Measurements from ENCODE around the gene RUNX3.
"Not testable (repeated sequence)": the region's sequence is repeated elsewhere in the genome, so short reads cannot be mapped to it uniquely, and the experiment has no call there.

The RUNX3 gene

DNA sequence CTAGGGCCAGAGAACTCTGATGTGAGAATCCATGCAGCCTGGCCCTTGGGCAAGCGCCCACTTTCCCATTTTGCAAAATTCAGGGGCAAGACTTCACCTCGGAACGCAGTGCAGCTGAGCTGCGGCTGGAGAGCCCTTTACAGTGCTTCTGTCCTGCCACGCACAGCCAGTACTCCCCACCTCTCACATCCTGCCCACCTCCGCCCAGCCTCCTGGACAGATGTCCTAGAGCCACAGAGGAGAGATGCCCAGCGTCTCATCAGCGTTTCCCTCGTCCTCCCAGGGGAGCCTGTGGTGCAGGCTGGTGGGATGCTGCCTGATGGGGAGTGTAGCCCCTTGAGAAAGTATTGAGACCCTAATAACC lies 29.6 kb downstream of the RUNX3 start:
- no peak for DNase-seq

DNA sequence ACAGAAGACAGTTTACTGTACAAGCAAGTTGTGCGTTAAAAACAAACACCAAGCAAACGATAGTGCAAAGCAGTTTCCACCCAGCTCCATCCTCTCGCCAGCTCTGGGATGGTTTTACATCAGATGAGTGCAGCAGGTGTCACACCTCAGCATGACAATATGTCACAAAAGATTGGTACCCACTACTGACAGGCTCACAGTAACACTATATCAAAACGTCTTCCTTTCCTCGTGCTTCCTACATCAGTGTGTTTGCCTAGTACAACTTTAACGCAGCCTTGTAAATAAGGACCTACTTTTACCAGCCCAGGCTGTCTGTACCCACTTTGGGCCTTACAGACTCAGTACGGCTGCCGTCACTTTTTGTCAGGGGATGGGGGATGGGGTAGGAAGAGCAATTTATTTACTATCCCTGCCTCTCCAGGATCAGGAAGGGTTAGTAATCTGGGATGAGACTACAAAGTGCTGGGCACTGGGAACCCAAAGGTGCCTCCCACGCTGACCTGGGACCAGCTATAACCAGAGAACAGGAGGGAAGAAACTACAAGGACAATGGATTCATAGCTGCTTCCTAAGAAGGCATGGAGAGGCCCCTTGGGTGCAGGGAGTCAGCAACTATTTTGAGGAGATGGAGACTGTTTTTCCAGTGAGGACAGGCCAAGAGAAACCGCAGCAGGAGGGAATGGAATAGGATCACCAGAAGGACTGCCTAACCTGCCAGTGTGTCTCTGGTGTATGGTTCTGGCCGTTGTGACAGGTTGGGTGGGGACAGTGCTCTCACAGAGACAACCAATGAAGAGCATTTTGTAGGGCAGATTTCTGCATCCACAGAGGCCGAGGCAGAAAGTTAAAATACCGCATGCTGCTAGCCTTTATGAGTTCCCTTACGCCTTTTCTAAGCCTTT lies 30.2 kb downstream of the RUNX3 start:
- no peak for DNase-seq

GRCh38 chr1:24898909-24899439 lies 31.1 kb downstream of the RUNX3 start:
- no peak for DNase-seq

- peak; percentile 71 for DNase-seq
Measured at GRCh38 chr1:24898152-24898908, 31.7 kb downstream of the RUNX3 start.

GRCh38 chr1:24897263-24898151 lies 32.6 kb downstream of the RUNX3 start:
- no peak for DNase-seq

DNA sequence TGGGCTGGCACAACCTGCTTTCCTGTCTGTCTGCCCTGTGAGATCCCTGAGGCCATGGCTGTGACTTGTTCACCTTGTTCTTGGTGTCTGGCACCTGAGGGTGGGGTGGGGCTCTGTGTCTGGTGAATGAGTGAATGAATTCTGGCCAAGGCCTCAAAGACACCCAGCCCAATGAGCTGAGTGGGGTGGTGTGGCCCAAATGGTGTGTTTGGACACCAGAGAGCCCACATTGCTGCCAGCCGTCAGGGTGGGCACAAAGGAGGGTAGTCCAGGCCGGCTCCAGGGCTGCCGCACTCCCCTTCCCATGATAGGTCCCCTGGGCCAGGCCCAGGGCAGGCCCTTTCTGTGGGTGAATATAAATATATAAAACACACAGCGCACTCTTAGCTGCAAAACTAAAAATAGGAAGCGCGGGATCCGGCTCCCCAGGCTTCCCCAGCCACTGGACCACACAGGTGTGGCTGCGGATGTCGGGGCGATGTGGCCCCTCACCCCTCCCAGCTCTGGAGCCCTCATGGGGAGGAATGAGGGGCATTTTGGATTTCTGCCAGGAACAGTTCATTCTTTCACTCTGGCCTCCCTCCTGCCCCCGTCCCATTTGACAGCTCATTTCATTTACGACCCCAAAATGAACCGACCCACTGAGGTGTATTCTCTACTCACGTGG lies 33.3 kb downstream of the RUNX3 start:
- no peak for DNase-seq

DNA sequence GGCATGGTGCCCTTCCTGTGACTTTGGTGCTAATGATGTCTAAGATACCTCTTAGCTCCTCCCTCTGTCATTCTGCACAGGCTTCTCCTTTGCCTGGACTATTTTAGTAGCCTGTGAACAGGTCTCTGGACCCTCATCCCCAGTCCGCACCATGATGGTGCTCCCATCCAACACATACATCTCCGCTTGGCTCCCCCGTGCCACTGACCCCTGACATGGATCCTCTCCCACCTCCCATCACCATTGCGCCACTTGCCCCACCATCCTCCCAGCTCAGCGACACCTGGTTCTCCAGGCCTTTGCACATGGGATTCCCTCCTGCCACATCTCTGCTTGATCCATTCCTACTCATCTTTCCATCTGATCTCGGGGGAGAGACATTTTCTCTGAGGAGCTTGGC lies 33.9 kb downstream of the RUNX3 start:
- no peak for DNase-seq

DNA sequence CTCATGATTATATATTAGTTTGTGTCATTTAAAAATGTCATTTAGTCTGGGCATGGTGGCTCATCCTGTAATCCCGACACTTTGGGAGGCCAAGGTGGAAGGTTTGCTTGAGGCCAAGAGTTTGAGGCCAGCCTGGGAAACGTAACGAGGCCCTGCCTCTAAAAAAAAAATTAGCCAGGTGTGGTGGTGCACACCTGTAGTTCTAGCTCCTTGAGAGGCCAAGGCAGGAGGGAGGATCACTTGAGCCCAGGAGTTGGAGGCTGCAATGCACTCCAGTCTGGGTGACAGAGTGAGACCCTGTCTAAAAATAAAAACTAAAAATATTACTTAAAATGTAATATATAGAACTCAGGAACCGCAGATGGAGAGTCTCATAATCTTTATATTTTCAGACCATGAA lies 34.6 kb downstream of the RUNX3 start:
- DNase-seq: no peak

DNA sequence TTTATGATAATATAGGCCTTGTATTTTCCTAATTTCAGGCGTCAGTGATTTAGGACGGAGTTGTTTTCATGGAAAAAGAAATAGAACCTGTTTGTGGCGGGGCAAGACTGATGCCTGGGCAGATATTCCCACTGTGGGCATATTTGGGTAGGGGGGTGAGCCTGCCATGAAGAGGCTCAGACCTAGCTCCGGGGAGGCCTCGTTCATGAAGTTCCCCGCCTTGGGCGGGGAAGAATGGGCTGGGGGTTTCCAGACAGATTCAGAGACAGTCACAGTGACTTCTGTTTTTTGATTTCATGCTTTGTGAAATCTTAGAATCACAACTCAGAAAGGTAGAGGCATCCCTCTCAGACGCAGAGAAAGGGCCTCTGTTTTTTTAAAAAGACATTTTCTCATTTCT lies 36.1 kb downstream of the RUNX3 start:
- DNase-seq: no peak

DNA sequence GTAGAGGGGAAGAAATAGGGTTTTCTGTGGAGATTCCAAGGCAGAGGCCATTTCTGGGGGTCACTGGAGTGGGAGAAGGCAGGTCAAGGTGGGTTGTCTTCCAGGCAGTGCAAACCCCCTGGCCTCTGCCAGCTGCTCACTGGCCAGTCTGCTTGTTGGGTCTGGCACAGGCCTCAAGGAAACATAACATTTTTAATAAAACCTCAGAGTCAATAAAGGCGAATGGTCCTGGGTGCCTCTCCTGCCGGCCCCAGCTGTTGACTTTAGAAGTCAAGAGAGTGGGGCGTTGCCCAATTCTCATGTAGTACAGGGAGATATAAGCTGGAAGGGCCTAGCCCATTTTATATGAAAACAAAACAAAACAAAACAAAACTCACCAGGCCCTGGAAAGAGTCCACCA lies 36.6 kb downstream of the RUNX3 start:
- peak; percentile 36 for DNase-seq

- DNase-seq: no peak
Measured at GRCh38 chr1:24892188-24893153, 37.6 kb downstream of the RUNX3 start.

GRCh38 chr1:24891367-24891766 lies 38.7 kb downstream of the RUNX3 start:
- DNase-seq: not testable (repeated sequence)

GRCh38 chr1:24890887-24891286 lies 39.2 kb downstream of the RUNX3 start:
- DNase-seq: no peak

- no peak for DNase-seq
Measured at GRCh38 chr1:24888971-24889676, 41.0 kb downstream of the RUNX3 start.

GRCh38 chr1:24888061-24888970 lies 41.8 kb downstream of the RUNX3 start:
- DNase-seq: no peak

DNA sequence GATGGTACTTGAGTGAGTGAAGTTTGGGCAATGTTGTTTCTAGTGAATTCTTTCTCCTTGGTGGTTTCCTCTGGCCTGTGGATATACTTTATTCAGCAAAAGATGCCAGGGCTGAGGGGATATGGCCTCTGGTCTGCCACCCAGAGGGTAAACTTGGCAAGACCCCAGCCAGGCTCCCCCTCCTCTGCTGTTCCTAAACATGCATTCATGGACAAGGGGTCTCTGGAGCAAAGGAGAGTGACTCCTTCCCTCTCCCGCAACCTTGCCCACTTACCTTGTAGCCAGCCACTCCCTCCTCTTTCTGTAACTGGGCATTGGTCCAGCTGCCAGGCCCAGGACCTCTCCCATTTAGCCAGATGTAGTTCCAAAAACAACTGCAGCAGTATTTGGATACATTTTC lies 43.8 kb downstream of the RUNX3 start:
- DNase-seq: no peak

- no peak for DNase-seq
Measured at GRCh38 chr1:24884751-24885150, 45.3 kb downstream of the RUNX3 start.

DNA sequence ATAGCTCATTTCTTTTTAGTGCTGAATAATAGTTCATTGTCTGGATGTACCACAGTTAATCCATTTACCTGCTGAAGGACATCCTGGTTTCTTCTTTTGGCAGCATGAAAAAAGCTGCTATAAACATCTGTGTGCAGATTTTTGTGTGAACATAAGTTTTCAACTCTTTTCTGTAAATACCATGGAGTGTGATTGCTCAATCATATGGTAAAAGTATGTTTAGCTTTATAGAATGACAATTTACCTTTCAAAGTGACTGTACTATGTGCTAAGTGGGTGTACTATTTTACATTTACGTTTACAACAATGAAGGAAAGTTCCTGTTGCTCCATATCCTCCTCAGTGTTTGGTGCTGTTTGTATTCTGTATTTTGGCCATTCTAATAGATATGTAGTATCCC lies 49.0 kb downstream of the RUNX3 start:
- no peak for DNase-seq

Measured in DMS53 (cell line).